HCT116 (cell line): Measurements from ENCODE around the gene ACBD3.

Source experiments
- CBX3 ChIP-seq: IDR thresholded peaks from 2 replicates; pipeline ENCODE4 v1.6.1; 2012; ENCODE audit warnings: low read depth
- CEBPB ChIP-seq: IDR thresholded peaks from 2 replicates; pipeline ENCODE4 v1.6.1; 2012; ENCODE audit warnings: low read depth
- CTCF ChIP-seq, 3 experiments: fragments of 200-600 bp in 1 of 3; sonication (generic) in 1 of 3; IDR thresholded peaks in 2 of 3; conservative IDR thresholded peaks in 1 of 3; 2 replicates each; pipeline ENCODE4 v1.5.1; 2012 to 2017; ENCODE audit warnings: low read depth in 2 of 3, low read length in 2 of 3, antibody characterized with exemption in 1 of 3, borderline replicate concordance in 1 of 3, control low read depth in 1 of 3, mild to moderate bottlenecking in 1 of 3, mixed read lengths in 1 of 3, mixed run types in 1 of 3, moderate library complexity in 1 of 3; ENCODE audit not compliant: insufficient read depth in 1 of 3
- EZH2 ChIP-seq: fragments of 200-600 bp; sonication (generic); IDR thresholded peaks from 2 replicates; pipeline ENCODE4 v1.6.1; 2017; ENCODE audit warnings: antibody characterized with exemption, mixed run types
- EZH2phosphoT487 ChIP-seq: fragments of 200-600 bp; IDR thresholded peaks from 2 replicates; pipeline ENCODE4 v1.6.1; 2018; ENCODE audit warnings: antibody characterized with exemption, borderline replicate concordance
- JUND ChIP-seq: IDR thresholded peaks from 2 replicates; pipeline ENCODE4 v1.6.1; 2012
- MAX ChIP-seq: IDR thresholded peaks from 2 replicates; pipeline ENCODE4 v1.6.1; 2012
- POLR2AphosphoS5 ChIP-seq: IDR thresholded peaks from 2 replicates; pipeline ENCODE4 v1.6.1; 2011; ENCODE audit warnings: mild to moderate bottlenecking, low read depth, low read length, moderate library complexity
- REST ChIP-seq: IDR thresholded peaks from 2 replicates; pipeline ENCODE4 v1.6.1; 2012; ENCODE audit warnings: low read depth
- TCF7L2 ChIP-seq: IDR thresholded peaks from 2 replicates; pipeline ENCODE4 v1.7.0; 2011; ENCODE audit warnings: borderline replicate concordance, inconsistent platforms; ENCODE audit not compliant: insufficient read depth, insufficient read length; ENCODE audit errors: extremely low read depth

- TF ChIP-seq REST, result no peak
- no peak for TF ChIP-seq EZH2phosphoT487
- TF ChIP-seq POLR2AphosphoS5, result no peak
- TF ChIP-seq CTCF (IDR thresholded peaks at IDR 0.05 in 2 of 3, conservative IDR thresholded peaks at IDR 0.05 in 1 of 3; ENCODE audit: borderline replicate concordance in 1 of 3, insufficient read depth in 1 of 3, low read depth in 2 of 3, low read length in 2 of 3), result no peak
- TF ChIP-seq CBX3, result no peak
- no peak for TF ChIP-seq JUND
- no peak for TF ChIP-seq MAX
- no peak for TF ChIP-seq EZH2
- TF ChIP-seq CEBPB, result no peak
- TF ChIP-seq TCF7L2, result no peak
These were observed 46.8 kb upstream of the ACBD3 start for GRCh38 chr1:226233293-226233692.
